CD4-positive, alpha-beta T cell treated with Interleukin-10 for 1 hour (primary cell): ENCODE data around the gene MON2.
"Not testable (repeated sequence)": the region's sequence is repeated elsewhere in the genome, so short reads cannot be mapped to it uniquely, and the experiment has no call there.

Source experiments
- DNase-seq: peaks from one replicate; pipeline ENCODE4 v3.0.0-alpha.2; 2020

Gene MON2

GRCh38 chr12:62481843-62482540, 15.4 kb downstream of the MON2 start:
- DNase-seq, result no peak

- no peak for DNase-seq
Observed at GRCh38 chr12:62482769-62483168, 16.1 kb downstream of the MON2 start.

GRCh38 chr12:62484233-62484632, 17.6 kb downstream of the MON2 start:
- no peak for DNase-seq

- no peak for DNase-seq
Observed at GRCh38 chr12:62505786-62506185, 39.2 kb downstream of the MON2 start.

GRCh38 chr12:62512901-62513300, 46.3 kb downstream of the MON2 start:
- no peak for DNase-seq

- not testable (repeated sequence) for DNase-seq
Observed at GRCh38 chr12:62514080-62514479, 47.5 kb downstream of the MON2 start.

GRCh38 chr12:62516927-62517326, 50.3 kb downstream of the MON2 start:
- no peak for DNase-seq

GRCh38 chr12:62517887-62518286, 51.3 kb downstream of the MON2 start:
- no peak for DNase-seq

GRCh38 chr12:62519043-62519442, 52.4 kb downstream of the MON2 start:
- DNase-seq, result no peak

GRCh38 chr12:62520361-62520760, 53.7 kb downstream of the MON2 start:
- DNase-seq, result no peak

- no peak for DNase-seq
Observed at GRCh38 chr12:62522984-62523383, 56.4 kb downstream of the MON2 start.

- DNase-seq, result no peak
Observed at GRCh38 chr12:62523619-62524018, 57.0 kb downstream of the MON2 start.

GRCh38 chr12:62525271-62525670, 58.6 kb downstream of the MON2 start:
- no peak for DNase-seq

- DNase-seq, result no peak
Observed at GRCh38 chr12:62530596-62530995, 64.0 kb downstream of the MON2 start.

- no peak for DNase-seq
Observed at GRCh38 chr12:62532333-62532732, 65.7 kb downstream of the MON2 start.

- no peak for DNase-seq
Observed at GRCh38 chr12:62533087-62533754, 66.6 kb downstream of the MON2 start.

- DNase-seq, result no peak
Observed at GRCh38 chr12:62533755-62534107, 67.1 kb downstream of the MON2 start.

- DNase-seq, result no peak
Observed at GRCh38 chr12:62536546-62536945, 69.9 kb downstream of the MON2 start.

GRCh38 chr12:62537551-62537950, 70.9 kb downstream of the MON2 start:
- no peak for DNase-seq

GRCh38 chr12:62540354-62540753, 73.7 kb downstream of the MON2 start:
- no peak for DNase-seq

GRCh38 chr12:62542814-62543213, 76.2 kb downstream of the MON2 start:
- no peak for DNase-seq

GRCh38 chr12:62543324-62543723, 76.7 kb downstream of the MON2 start:
- no peak for DNase-seq

- no peak for DNase-seq
Observed at GRCh38 chr12:62543741-62544140, 77.1 kb downstream of the MON2 start.

GRCh38 chr12:62552906-62553556, 86.4 kb downstream of the MON2 start:
- no peak for DNase-seq
